ENCODE measurements around the gene ANP32E. TPM values are rescaled to one million over a fixed set of nuclear protein-coding genes. Genes with fewer than 3 reads are reported as not detected.

The ANP32E gene
- total RNA-seq, 2 donors from 2014 or later, result 59.2 to 78.1 TPM

GRCh38 chr1:150171801-150172200 lies 64.1 kb downstream of the ANP32E start:
- Mint-ChIP-seq H3K36me3 (ENCODE audit: low read depth) (no peaks in the 10 kb centered on the region), H3K4me1 (no peaks in the 10 kb centered on the region), H3K9me3 (no peaks in the 10 kb centered on the region), H3K27me3 (ENCODE audit: insufficient read depth) (no peaks in the 10 kb centered on the region), H3K4me3 (no peak overlapping the region), H3K27ac (no peak overlapping the region)
- no peak for TF ChIP-seq CTCF (conservative IDR thresholded peaks at IDR 0.05)
- Histone ChIP-seq H3K36me3 (ENCODE audit: control insufficient read depth, insufficient read depth, low read length) (no peaks in the 10 kb centered on the region), H3K27me3 (ENCODE audit: control insufficient read depth, insufficient read depth, low read length, poor library complexity, severe bottlenecking) (no peaks in the 10 kb centered on the region), H3K27ac (ENCODE audit: low read depth, low read length) (no peak overlapping the region), H3K4me3 (ENCODE audit: low read length) (no peak overlapping the region), H3K9me3 (ENCODE audit: control insufficient read depth, low read length) (no peaks in the 10 kb centered on the region), H3K9ac (ENCODE audit: extremely low read depth, low read length, poor library complexity, severe bottlenecking) (no peak overlapping the region), H3K4me1 (ENCODE audit: control insufficient read depth, insufficient read depth, low read length) (no peaks in the 10 kb centered on the region)
- DNase-seq, result no peak
- 92 to 100% methylated on average over 1 to 2 of the region's 2 CpGs for whole genome bisulfite sequencing, 2 experiments (ENCODE audit: insufficient coverage in 1 of 2, insufficient read length in 1 of 2)

DNA sequence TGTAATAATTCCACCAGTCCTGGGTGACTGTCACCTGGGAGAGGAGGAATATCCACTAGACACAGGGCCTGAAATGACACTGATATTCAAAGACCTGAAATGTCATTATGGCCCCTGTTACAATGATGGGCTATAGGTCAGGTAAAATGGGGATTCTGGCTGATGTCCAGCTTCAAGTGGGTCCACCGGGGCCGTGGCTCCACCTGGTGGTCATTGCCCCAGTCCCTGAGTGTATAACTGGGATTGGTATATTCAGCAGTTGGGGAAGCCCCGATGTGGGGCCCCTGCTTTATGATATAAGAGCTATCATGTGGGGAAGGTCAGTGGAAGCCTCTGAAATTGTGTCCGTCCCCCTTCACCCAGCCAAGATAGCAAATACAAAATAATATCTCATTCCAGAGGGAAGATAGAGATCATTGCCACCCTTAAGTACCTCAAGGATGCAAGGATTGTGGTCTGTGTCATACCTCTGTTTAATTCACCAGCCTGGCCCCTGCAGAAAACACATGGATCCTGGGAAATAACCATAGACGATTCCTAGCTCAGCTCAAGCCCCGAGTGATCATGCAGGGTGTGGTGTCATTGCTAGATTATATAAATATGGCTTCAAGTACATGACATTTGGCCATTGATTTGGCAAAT lies 66.8 kb downstream of the ANP32E start:
- H3K4me1 Mint-ChIP-seq, result peaks cover 10% of the 10 kb centered on the region
- H3K27me3 Mint-ChIP-seq (ENCODE audit: insufficient read depth), result no peaks in the 10 kb centered on the region
- H3K9me3 Mint-ChIP-seq, result no peaks in the 10 kb centered on the region
- peak; percentile 89 for TF ChIP-seq CTCF (conservative IDR thresholded peaks at IDR 0.05)
- H3K4me3 ChIP-seq (ENCODE audit: low read length), result no peak overlapping the region
- no peak overlapping the region for H3K9ac ChIP-seq (ENCODE audit: extremely low read depth, low read length, poor library complexity, severe bottlenecking)
- no peaks in the 10 kb centered on the region for H3K4me1 ChIP-seq (ENCODE audit: control insufficient read depth, insufficient read depth, low read length)
- WGBS, 2 experiments (ENCODE audit: insufficient coverage in 1 of 2, insufficient read length in 1 of 2), result 58 to 83% methylated on average over 2 to 6 of the region's 6 CpGs
- H3K27ac ChIP-seq (ENCODE audit: low read depth, low read length), result no peak overlapping the region
- H3K4me3 Mint-ChIP-seq, result no peak overlapping the region
- H3K36me3 Mint-ChIP-seq (ENCODE audit: low read depth), result no peaks in the 10 kb centered on the region
- H3K9me3 ChIP-seq (ENCODE audit: control insufficient read depth, low read length), result no peaks in the 10 kb centered on the region
- H3K36me3 ChIP-seq (ENCODE audit: control insufficient read depth, insufficient read depth, low read length), result no peaks in the 10 kb centered on the region
- H3K27ac Mint-ChIP-seq, result no peak overlapping the region
- peak; percentile 90 for DNase-seq
- H3K27me3 ChIP-seq (ENCODE audit: control insufficient read depth, insufficient read depth, low read length, poor library complexity, severe bottlenecking), result no peaks in the 10 kb centered on the region

Other genes with a start within 250 kb of the ANP32E start
- gene OTUD7B, start 225.4 kb downstream of the ANP32E start, total RNA-seq, result 10 to 100 TPM; 26.6 to 31.1 TPM
- 10 to 100 TPM; 32.6 to 35.0 TPM for gene VPS45, start 168.3 kb downstream of the ANP32E start, total RNA-seq
- gene PLEKHO1, start 86.2 kb downstream of the ANP32E start, total RNA-seq, result 10 to 100 TPM; 42.9 to 46.0 TPM
- 10 to 100 TPM; 53.3 to 54.0 TPM for gene CA14, start 21.7 kb upstream of the ANP32E start, total RNA-seq
- 100 to 1,000 TPM; 126 to 131 TPM for gene APH1A, start 32.9 kb upstream of the ANP32E start, total RNA-seq
- 10 to 100 TPM; 12.4 to 20.5 TPM for gene C1orf54, start 36.7 kb upstream of the ANP32E start, total RNA-seq
- gene CIART, start 46.4 kb upstream of the ANP32E start, total RNA-seq, result 1 to 10 TPM; 3.3 to 6.8 TPM
- gene MRPS21, start 57.7 kb upstream of the ANP32E start, total RNA-seq, result 10 to 100 TPM; 89.9 to 95.3 TPM
- 10 to 100 TPM; 70.7 to 75.6 TPM for gene PRPF3, start 85.4 kb upstream of the ANP32E start, total RNA-seq
- 10 to 100 TPM; 33.1 to 35.9 TPM for gene RPRD2, start 128.0 kb upstream of the ANP32E start, total RNA-seq